T-cell (primary cell): ENCODE measurements around the gene TMEM253. TPM values are rescaled to one million over a fixed set of nuclear protein-coding genes. Genes with fewer than 3 reads are reported as not detected.
A peak's percentile ranks its signal among the peaks of the same experiment; 100 is the strongest.

Source experiments
- ATAC-seq, 4 experiments: fragments of 200-7000 bp in 3 of 4; fragments of 150-1000 bp in 1 of 4; cut with Tn5 transposase; replicated peaks in 1 of 4; 1 replicate in 3 of 4; 2 replicates in 1 of 4; pipeline ENCODE4 v1.10.0; 2021; ENCODE audit warnings: moderate library complexity in 3 of 4, mild to moderate bottlenecking in 2 of 4, moderate number of reproducible peaks in 1 of 4
- CTCF ChIA-PET, 2 donors: fragments of 300-600 bp; sonication (Branson Sonifier 250); formaldehyde crosslinking; loops; one replicate each; lab custom pipeline; 2022; ENCODE audit warnings: antibody characterized with exemption in 2 of 2; lab: Charles Lee
- POLR2A ChIA-PET, 2 donors: fragments of 300-600 bp; sonication (Branson Sonifier 250); formaldehyde crosslinking; loops; one replicate each; lab custom pipeline; 2022; ENCODE audit warnings: antibody characterized with exemption in 2 of 2; lab: Charles Lee
- DNase-seq, 35 experiments: peaks; one replicate each; pipeline versions ENCODE4 v3.0.0 to v3.0.0-alpha.2; 2013 to 2023
- H3K27ac ChIP-seq: one replicate; pipeline ENCODE4 v1.5.1; 2013; ENCODE audit warnings: low read length
- H3K27me3 ChIP-seq, 2 experiments: replicated peaks in 1 of 2; 1 replicate in 1 of 2; 2 replicates in 1 of 2; pipeline versions ENCODE4 v1.6.1 to v1.7.0; 2013; ENCODE audit warnings: low read length in 1 of 2, mixed read lengths in 1 of 2; ENCODE audit not compliant: control insufficient read depth in 2 of 2, insufficient read depth in 2 of 2; ENCODE audit errors: extremely low read depth in 1 of 2
- H3K36me3 ChIP-seq, 2 donors: 1 replicate in 1 of 2; 2 replicates in 1 of 2; pipeline versions ENCODE4 v1.6.1 to v1.7.0; 2013; ENCODE audit warnings: low read length in 1 of 2; ENCODE audit not compliant: control insufficient read depth in 2 of 2, insufficient read depth in 1 of 2; ENCODE audit errors: extremely low read depth in 1 of 2
- H3K4me1 ChIP-seq, 2 experiments: 1 replicate in 1 of 2; 2 replicates in 1 of 2; pipeline versions ENCODE4 v1.6.1 to v1.7.0; 2013; ENCODE audit warnings: low read length in 2 of 2, mixed read lengths in 1 of 2; ENCODE audit not compliant: insufficient read depth in 2 of 2, control insufficient read depth in 1 of 2; ENCODE audit errors: extremely low read depth in 1 of 2
- H3K4me3 ChIP-seq, 2 donors: 1 replicate in 1 of 2; 2 replicates in 1 of 2; pipeline versions ENCODE4 v1.5.1 to v1.7.0; 2013; ENCODE audit warnings: mild to moderate bottlenecking in 2 of 2, low read length in 1 of 2, moderate library complexity in 1 of 2; ENCODE audit not compliant: control insufficient read depth in 1 of 2; ENCODE audit errors: extremely low read depth in 1 of 2
- H3K9me3 ChIP-seq: 2 replicates; pipeline ENCODE4 v1.7.0; 2013
- H3K27ac Mint-ChIP-seq, 2 donors: one replicate each; pipeline ENCODE4 v1.8.0; 2020 to 2021; ENCODE audit warnings: mild to moderate bottlenecking in 2 of 2, mixed read lengths in 2 of 2
- H3K27me3 Mint-ChIP-seq, 2 donors: one replicate each; pipeline ENCODE4 v1.8.0; 2021 to 2022; ENCODE audit warnings: mixed read lengths in 2 of 2
- H3K36me3 Mint-ChIP-seq: one replicate; pipeline ENCODE4 v1.8.0; 2021; ENCODE audit warnings: mixed read lengths
- H3K4me1 Mint-ChIP-seq, 3 donors: one replicate each; pipeline ENCODE4 v1.8.0; 2020 to 2022; ENCODE audit warnings: mixed read lengths in 3 of 3, mild to moderate bottlenecking in 1 of 3
- H3K4me3 Mint-ChIP-seq, 3 donors: one replicate each; pipeline ENCODE4 v1.8.0; 2020 to 2022; ENCODE audit warnings: mild to moderate bottlenecking in 3 of 3, mixed read lengths in 3 of 3, moderate library complexity in 3 of 3
- H3K9me3 Mint-ChIP-seq, 3 donors: one replicate each; pipeline ENCODE4 v1.8.0; 2020 to 2022; ENCODE audit warnings: mixed read lengths in 3 of 3
- WGBS: methylation state at CpG from one replicate; pipeline ENCODE4 v1.1.5; 2013; ENCODE audit warnings: missing lambda C conversion rate; ENCODE audit not compliant: insufficient coverage; 5-methylcytosine and 5-hydroxymethylcytosine counted together
- total RNA-seq, 35 experiments: library from RNA in 6 of 35; stranded (reverse) in 6 of 35; fragments of 120-200 nt in 1 of 35; gene quantifications; one replicate each; pipeline versions ENCODE4 v1.2.1 to v1.2.4 and lab custom pipeline; 2013 to 2026

TMEM253 gene
- total RNA-seq, 5 donors from 2014 or later (not counting 1 experiment from before 2014, with no cell fraction given): 0.49 TPM; not detected in 4

DNA sequence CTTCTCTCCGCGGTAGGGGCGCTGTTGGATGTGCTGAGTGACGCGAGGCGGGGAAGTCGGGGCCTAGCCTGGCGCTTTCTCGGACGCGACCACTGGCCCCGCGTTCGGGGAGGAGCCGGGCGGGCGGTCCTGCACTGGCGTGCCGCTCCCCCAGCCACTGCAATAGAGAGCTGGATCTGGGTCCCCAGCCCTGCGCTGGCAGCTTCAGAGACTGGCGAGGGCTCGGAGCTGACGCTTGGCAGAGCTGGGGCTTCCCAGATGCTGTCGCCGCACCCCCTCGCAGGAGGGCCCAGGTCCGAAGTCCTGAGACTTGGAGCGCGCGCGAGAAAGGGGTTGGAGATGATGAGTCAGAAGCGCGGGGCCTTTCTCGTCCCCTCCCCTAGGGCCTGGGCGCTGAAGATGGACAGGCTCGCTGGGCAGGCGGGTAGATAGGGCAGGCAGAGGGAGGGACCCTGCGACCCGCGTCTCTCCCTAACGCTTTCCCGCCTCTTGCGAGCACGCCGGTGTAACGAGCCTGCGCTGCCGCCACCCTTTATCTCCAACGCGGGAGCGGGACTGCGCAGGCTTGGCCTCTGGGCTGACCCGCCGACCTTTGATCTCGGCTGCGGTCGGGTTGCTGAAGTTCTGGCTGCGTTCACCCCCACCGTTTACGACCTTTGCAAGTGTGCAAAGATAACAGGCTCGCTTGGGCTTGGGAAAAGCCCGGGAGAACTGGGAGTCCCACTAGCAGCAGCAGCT is 3.0 kb downstream of the TMEM253 start:
- POLR2A ChIA-PET: interaction anchor here (0.6 to 1.4 kb wide), 8 partner anchors 8 to 89 kb away, joined by 3 to 6 read pairs (median 3); no protein-coding TSS in a partner anchor
- Mint-ChIP-seq H3K27ac (peak overlapping the region; percentile 80 to 92), H3K9me3 (no peaks in the 10 kb centered on the region), H3K27me3 (peaks cover 0 to under 1% of the 10 kb centered on the region in 2 donors), H3K4me1 (peaks cover 22 to 30% (median 29%) of the 10 kb centered on the region in 3 donors), H3K36me3 (no peaks in the 10 kb centered on the region), H3K4me3 (peak overlapping the region; percentile 76 to 88 (median 82))
- Histone ChIP-seq H3K9me3 (no peaks in the 10 kb centered on the region), H3K27ac (peak overlapping the region; percentile 98), H3K27me3 (peaks cover 0 to 9% of the 10 kb centered on the region in 2 experiments), H3K4me1 (peaks cover 8 to 18% of the 10 kb centered on the region in 2 experiments), H3K4me3 (peak overlapping the region; percentile 82 to 84), H3K36me3 (no peaks in the 10 kb centered on the region)
- under 1% methylated on average over 62 of the region's 62 CpGs for WGBS
- CTCF ChIA-PET: interaction anchor here (0.6 to 7.0 kb wide), 34 partner anchors 8 to 642 kb away, joined by 3 to 111 read pairs (median 5); partner anchors contain the start of genes ARHGEF40 (in 2 of the 2) and PIP4P1 (in 1 of the 2)
- DNase-seq: peak; percentile 86 to 96 (median 92)
- ATAC-seq: peak; percentile 86 to 90 (median 88)

DNA sequence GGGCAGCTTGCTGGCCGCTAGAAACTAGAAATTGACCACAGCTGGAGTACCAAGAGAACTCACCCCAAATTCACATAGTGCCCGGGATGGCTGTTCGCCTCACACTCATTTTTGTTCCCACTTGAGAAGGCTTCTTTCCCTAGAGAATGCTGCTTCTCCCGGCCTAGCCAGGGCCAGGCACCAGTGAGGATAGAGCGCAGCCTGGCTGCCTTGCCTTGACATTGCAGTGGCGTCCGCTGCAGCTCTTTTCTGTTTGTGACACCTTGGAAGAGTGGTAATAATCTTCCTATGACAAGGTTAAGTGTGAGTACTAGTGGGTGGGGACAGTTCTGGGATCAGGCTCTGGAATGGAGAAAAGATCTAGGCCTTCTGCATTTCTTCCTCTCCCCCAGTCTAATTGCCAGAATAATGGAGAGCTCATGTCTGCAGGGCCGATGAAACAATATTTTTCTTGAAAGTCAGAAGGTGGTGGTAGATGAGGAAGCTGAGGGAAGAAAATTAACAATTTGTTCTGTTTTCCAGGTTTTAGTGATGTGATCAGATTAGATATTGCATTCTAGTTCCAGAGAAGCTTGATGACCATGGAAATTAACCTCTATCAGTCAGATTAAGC is 3.7 kb downstream of the TMEM253 start:
- 0% methylated on average over 4 of the region's 8 CpGs for WGBS
- no peaks in the 10 kb centered on the region for H3K36me3 Mint-ChIP-seq
- ChIA-PET POLR2A (interaction anchor here (0.6 to 1.4 kb wide), 5 partner anchors 9 to 90 kb away, joined by 3 to 5 read pairs (median 3); no protein-coding TSS in a partner anchor), CTCF (interaction anchor here (0.6 to 7.0 kb wide), 36 partner anchors 9 to 643 kb away, joined by 3 to 111 read pairs (median 4); partner anchors contain the start of genes ARHGEF40 (in 2 of the 2) and PIP4P1 (in 1 of the 2))
- H3K4me3 Mint-ChIP-seq: peak overlapping the region; percentile 76 to 88 (median 82)
- Histone ChIP-seq H3K4me3 (peak overlapping the region; percentile 82 to 84), H3K27me3 (peaks cover 0 to 5% of the 10 kb centered on the region in 2 experiments), H3K27ac (peak overlapping the region; percentile 98), H3K36me3 (no peaks in the 10 kb centered on the region), H3K4me1 (peaks cover 5 to 13% of the 10 kb centered on the region in 2 experiments), H3K9me3 (no peaks in the 10 kb centered on the region)
- no peaks in the 10 kb centered on the region for H3K27me3 Mint-ChIP-seq
- peaks cover 15 to 23% (median 22%) of the 10 kb centered on the region in 3 donors for H3K4me1 Mint-ChIP-seq
- H3K27ac Mint-ChIP-seq: peak overlapping the region; percentile 80 to 92
- no peaks in the 10 kb centered on the region for H3K9me3 Mint-ChIP-seq
- ATAC-seq (peak; percentile 52 to 60 (median 56)), DNase-seq (peak in 34 of 35 experiments; percentile 24 to 82 (median 52))

DNA sequence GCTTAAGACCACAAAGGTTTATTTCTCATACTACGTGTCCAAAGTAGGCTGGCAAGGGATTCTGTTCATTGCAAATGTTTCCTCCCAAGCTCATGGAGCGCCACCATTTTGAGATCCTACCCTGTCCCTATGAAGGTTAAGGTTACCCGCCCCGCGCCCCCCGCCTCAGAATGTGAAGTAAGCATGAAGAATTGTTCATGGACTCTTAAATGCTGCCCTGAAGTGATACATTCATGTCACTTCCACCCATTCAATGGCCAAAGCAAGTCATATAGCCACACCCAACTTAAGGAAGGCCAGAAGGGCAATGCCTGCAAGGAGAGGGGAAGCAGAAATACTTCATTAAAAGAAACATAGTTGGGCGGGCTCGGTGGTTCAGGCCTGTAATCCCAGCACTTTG is 4.2 kb downstream of the TMEM253 start:
- peak overlapping the region in 1 of 2 donors; percentile 92 for H3K27ac Mint-ChIP-seq
- H3K4me3 Mint-ChIP-seq: peak overlapping the region; percentile 76 to 88 (median 82)
- H3K9me3 Mint-ChIP-seq: no peaks in the 10 kb centered on the region
- H3K4me1 ChIP-seq: peaks cover 5 to 13% of the 10 kb centered on the region in 2 experiments
- WGBS: 100% methylated on average over 2 of the region's 8 CpGs
- ChIA-PET CTCF (interaction anchor here (0.6 to 7.0 kb wide), 29 partner anchors 9 to 210 kb away, joined by 3 to 111 read pairs (median 5); partner anchors contain the start of gene ARHGEF40 (in 2 of the 2)), POLR2A (interaction anchor here (1.0 to 1.4 kb wide), 2 partner anchors 9 to 17 kb away, joined by 3 to 5 read pairs; no protein-coding TSS in a partner anchor)
- DNase-seq (no peak), ATAC-seq (no peak)
- H3K27me3 Mint-ChIP-seq: no peaks in the 10 kb centered on the region
- H3K36me3 Mint-ChIP-seq: no peaks in the 10 kb centered on the region
- H3K4me1 Mint-ChIP-seq: peaks cover 15 to 23% (median 21%) of the 10 kb centered on the region in 3 donors
- peak overlapping the region; percentile 98 for H3K27ac ChIP-seq
- no peaks in the 10 kb centered on the region for H3K9me3 ChIP-seq
- H3K27me3 ChIP-seq: peaks cover 0 to 5% of the 10 kb centered on the region in 2 experiments
- H3K36me3 ChIP-seq: no peaks in the 10 kb centered on the region
- no peak overlapping the region for H3K4me3 ChIP-seq

GRCh38 chr14:21106176-21106497 is 5.3 kb downstream of the TMEM253 start:
- Mint-ChIP-seq H3K4me3 (no peak overlapping the region), H3K27me3 (no peaks in the 10 kb centered on the region), H3K9me3 (no peaks in the 10 kb centered on the region), H3K36me3 (no peaks in the 10 kb centered on the region), H3K4me1 (peaks cover 15 to 23% (median 21%) of the 10 kb centered on the region in 3 donors), H3K27ac (no peak overlapping the region)
- DNase-seq (no peak), ATAC-seq (no peak)
- Histone ChIP-seq H3K4me3 (no peak overlapping the region), H3K36me3 (no peaks in the 10 kb centered on the region), H3K9me3 (no peaks in the 10 kb centered on the region), H3K4me1 (peaks cover 5 to 13% of the 10 kb centered on the region in 2 experiments), H3K27ac (no peak overlapping the region), H3K27me3 (peaks cover 0 to 5% of the 10 kb centered on the region in 2 experiments)
- no CpG with 5 or more reads among the region's 4 CpGs for WGBS
- ChIA-PET POLR2A (no interaction called here), CTCF (interaction anchor here (1.4 to 7.0 kb wide), 7 partner anchors 12 to 92 kb away, joined by 3 to 111 read pairs (median 61); no protein-coding TSS in a partner anchor)

DNA sequence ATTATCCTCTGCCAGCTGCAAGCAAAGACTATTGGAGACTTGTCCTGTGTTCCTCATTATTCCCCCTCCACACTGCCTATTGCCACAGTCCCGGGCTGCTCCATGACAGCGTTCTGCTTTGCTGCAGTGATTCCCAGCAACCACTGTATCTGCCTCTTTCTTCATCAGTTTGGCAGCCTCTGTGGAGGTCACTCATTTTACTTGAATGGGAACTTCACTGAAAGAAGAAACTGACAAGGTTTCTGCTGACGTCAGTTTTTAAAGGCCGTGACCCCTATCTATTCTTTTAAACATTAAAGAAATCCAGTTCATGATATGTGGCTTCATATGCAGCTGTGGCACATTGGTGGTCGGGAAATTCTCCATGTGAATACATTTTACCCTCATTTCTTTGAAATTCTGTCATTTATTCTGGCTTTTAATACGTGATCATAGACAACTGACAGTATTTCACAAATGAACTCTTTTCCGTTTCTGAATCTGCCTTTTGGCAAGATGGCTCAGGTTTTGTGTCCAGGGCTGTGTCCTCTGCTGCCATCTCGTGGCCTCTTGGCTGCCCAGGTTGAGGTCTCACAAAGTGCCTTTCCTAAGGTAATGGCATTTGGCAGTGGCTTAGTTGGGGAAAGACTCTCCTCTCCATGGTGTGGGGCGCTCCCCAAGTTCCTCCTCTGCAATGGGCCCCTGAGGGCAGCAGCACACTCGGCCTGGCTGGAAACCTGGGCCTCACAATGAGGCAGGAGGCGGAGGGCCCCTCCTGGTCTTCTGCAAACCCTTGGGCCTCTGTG is 5.8 kb downstream of the TMEM253 start:
- Histone ChIP-seq H3K9me3 (no peaks in the 10 kb centered on the region), H3K27ac (no peak overlapping the region), H3K4me3 (no peak overlapping the region), H3K36me3 (no peaks in the 10 kb centered on the region), H3K4me1 (peaks cover 5 to 13% of the 10 kb centered on the region in 2 experiments), H3K27me3 (peaks cover 0 to 5% of the 10 kb centered on the region in 2 experiments)
- peak; percentile 51 to 87 (median 71) for DNase-seq
- ChIA-PET POLR2A (no interaction called here), CTCF (interaction anchor here (0.8 to 7.0 kb wide), 7 partner anchors 13 to 92 kb away, joined by 3 to 111 read pairs (median 61); no protein-coding TSS in a partner anchor)
- no peaks in the 10 kb centered on the region for H3K27me3 Mint-ChIP-seq
- 45% methylated on average over 8 of the region's 11 CpGs for WGBS
- no peak overlapping the region for H3K4me3 Mint-ChIP-seq
- H3K36me3 Mint-ChIP-seq: no peaks in the 10 kb centered on the region
- no peak for ATAC-seq
- H3K9me3 Mint-ChIP-seq: no peaks in the 10 kb centered on the region
- H3K27ac Mint-ChIP-seq: no peak overlapping the region
- H3K4me1 Mint-ChIP-seq: peaks cover 15 to 23% (median 21%) of the 10 kb centered on the region in 3 donors
